ENCODE measurements around the gene RBM22. TPM values are rescaled to one million over a fixed set of nuclear protein-coding genes. Genes with fewer than 3 reads are reported as not detected.

Gene RBM22
- total and polyA plus RNA-seq, 12 donors, result 18.6 to 41.0 (median 29.0) TPM

GRCh38 chr5:150738862-150739261, 38.0 kb upstream of the RBM22 start:
- 94 to 97% methylated on average over 7 of the region's 7 CpGs for WGBS, 2 donors
- intact Hi-C loops (cut with DNase I), result no loop called here
- no peak for ATAC-seq
- Histone ChIP-seq H3K9me3 (peaks cover 0 to 18% (median 0%) of the 10 kb centered on the region in 11 donors), H3K4me1 (peaks cover 0 to 57% (median 4%) of the 10 kb centered on the region in 9 donors), H3K4me3 (no peak overlapping the region), H3K27me3 (no peaks in the 10 kb centered on the region), H3K36me3 (peaks cover 0 to 69% (median 12%) of the 10 kb centered on the region in 9 donors), H3K27ac (peak overlapping the region in 1 of 10 donors; percentile 52)
- DNase-seq, result no peak
- TF ChIP-seq, protein P1, sequence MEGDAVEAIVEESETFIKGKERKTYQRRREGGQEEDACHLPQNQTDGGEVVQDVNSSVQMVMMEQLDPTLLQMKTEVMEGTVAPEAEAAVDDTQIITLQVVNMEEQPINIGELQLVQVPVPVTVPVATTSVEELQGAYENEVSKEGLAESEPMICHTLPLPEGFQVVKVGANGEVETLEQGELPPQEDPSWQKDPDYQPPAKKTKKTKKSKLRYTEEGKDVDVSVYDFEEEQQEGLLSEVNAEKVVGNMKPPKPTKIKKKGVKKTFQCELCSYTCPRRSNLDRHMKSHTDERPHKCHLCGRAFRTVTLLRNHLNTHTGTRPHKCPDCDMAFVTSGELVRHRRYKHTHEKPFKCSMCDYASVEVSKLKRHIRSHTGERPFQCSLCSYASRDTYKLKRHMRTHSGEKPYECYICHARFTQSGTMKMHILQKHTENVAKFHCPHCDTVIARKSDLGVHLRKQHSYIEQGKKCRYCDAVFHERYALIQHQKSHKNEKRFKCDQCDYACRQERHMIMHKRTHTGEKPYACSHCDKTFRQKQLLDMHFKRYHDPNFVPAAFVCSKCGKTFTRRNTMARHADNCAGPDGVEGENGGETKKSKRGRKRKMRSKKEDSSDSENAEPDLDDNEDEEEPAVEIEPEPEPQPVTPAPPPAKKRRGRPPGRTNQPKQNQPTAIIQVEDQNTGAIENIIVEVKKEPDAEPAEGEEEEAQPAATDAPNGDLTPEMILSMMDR (IDR thresholded peaks at IDR 0.05), result no peak

GRCh38 chr5:150734579-150735384, 33.9 kb upstream of the RBM22 start:
- TF ChIP-seq, protein P1 (IDR thresholded peaks at IDR 0.05), result no peak
- DNase-seq (peak; percentile 37 to 47), ATAC-seq (peak in 7 of 8 donors; percentile 56 to 84 (median 69))
- Histone ChIP-seq H3K27ac (peak overlapping the region in 5 of 10 donors; percentile 9 to 84 (median 28)), H3K4me1 (peaks cover 0 to 65% (median 0%) of the 10 kb centered on the region in 9 donors), H3K27me3 (no peaks in the 10 kb centered on the region), H3K36me3 (peaks cover 0 to 77% (median 36%) of the 10 kb centered on the region in 9 donors), H3K9me3 (peaks cover 0 to 18% (median 0%) of the 10 kb centered on the region in 11 donors), H3K4me3 (peak overlapping the region in 1 of 10 donors; percentile 22)
- intact Hi-C loops (cut with DNase I), result no loop called here
- 82 to 95% methylated on average over 7 of the region's 7 CpGs for WGBS, 2 donors

GRCh38 chr5:150731669-150732242, 30.9 kb upstream of the RBM22 start:
- no peak overlapping the region for H3K4me3 ChIP-seq
- ATAC-seq, result peak in 6 of 8 donors; percentile 33 to 77 (median 58)
- peaks cover 0 to 39% (median 0%) of the 10 kb centered on the region in 9 donors for H3K4me1 ChIP-seq
- peak overlapping the region in 1 of 10 donors; percentile 84 for H3K27ac ChIP-seq
- peaks cover 0 to 17% (median 0%) of the 10 kb centered on the region in 11 donors for H3K9me3 ChIP-seq
- DNase-seq, result no peak
- WGBS, 2 donors, result 85 to 89% methylated on average over 6 of the region's 6 CpGs
- TF ChIP-seq, protein P1 (IDR thresholded peaks at IDR 0.05), result no peak
- H3K36me3 ChIP-seq, result peaks cover 0 to 98% (median 59%) of the 10 kb centered on the region in 9 donors
- intact Hi-C loops (cut with DNase I), result no loop called here
- H3K27me3 ChIP-seq, result no peaks in the 10 kb centered on the region

- H3K27me3 ChIP-seq, result no peaks in the 10 kb centered on the region
- H3K27ac ChIP-seq, result no peak overlapping the region
- ATAC-seq (no peak), DNase-seq (no peak)
- H3K4me3 ChIP-seq, result no peak overlapping the region
- TF ChIP-seq, protein P1 (IDR thresholded peaks at IDR 0.05), result no peak
- H3K9me3 ChIP-seq, result peaks cover 0 to 8% (median 0%) of the 10 kb centered on the region in 11 donors
- 82 to 96% methylated on average over 4 of the region's 4 CpGs for WGBS, 2 donors
- H3K4me1 ChIP-seq, result peaks cover 0 to 25% (median 0%) of the 10 kb centered on the region in 9 donors
- peaks cover 0 to 98% (median 66%) of the 10 kb centered on the region in 9 donors for H3K36me3 ChIP-seq
- intact Hi-C loops (cut with DNase I), result no loop called here
Observed at GRCh38 chr5:150729859-150730258, 29.0 kb upstream of the RBM22 start.
